ENCODE data around the gene DNHD1. TPM values are rescaled to one million over a fixed set of nuclear protein-coding genes. Genes with fewer than 3 reads are reported as not detected.

DNHD1 gene
- total RNA-seq, 4 donors from 2014 or later: 1.3 to 11.8 (median 7.7) TPM

DNA sequence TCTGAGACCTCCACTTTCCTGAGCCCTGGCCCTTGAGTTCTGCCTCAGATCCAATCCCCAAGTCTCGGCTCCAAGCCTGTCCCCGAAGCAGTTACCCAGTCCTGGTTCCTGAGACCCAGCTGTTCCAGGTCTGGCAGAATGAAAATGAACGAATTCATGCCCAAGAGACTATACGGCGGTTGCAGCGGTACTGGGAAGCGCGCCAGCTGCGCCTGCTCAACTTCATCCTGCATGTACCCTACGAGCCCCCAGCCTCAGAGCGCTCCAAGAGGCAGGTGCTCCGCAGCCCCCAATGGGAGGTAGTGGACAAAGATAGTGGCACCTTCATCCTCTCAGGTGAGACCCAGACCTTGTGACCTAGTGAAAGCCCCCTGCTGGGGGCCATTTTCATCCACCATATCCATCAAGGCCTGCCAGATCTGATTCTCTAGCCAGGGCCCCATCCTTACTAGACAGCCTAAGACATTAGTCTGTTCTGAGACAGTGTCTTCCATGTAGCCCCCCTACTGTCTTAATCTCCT is 42.7 kb downstream of the DNHD1 start:
- DNase-seq: no peak
- 83 to 88% methylated on average over 2 to 6 of the region's 12 CpGs for WGBS, 2 donors
- intact Hi-C loops (cut with DNase I): loop anchor here (10.0 kb wide), 1 partner anchor 135 kb away; no protein-coding TSS in a partner anchor
- no peaks in the 10 kb centered on the region for H3K9me3 ChIP-seq
- H3K4me1 ChIP-seq: no peaks in the 10 kb centered on the region
- no peak overlapping the region for H3K27ac ChIP-seq
- peaks cover 0 to 12% (median 0%) of the 10 kb centered on the region in 3 donors for H3K36me3 ChIP-seq
- H3K4me3 ChIP-seq: no peak overlapping the region
- TF ChIP-seq, protein P1, sequence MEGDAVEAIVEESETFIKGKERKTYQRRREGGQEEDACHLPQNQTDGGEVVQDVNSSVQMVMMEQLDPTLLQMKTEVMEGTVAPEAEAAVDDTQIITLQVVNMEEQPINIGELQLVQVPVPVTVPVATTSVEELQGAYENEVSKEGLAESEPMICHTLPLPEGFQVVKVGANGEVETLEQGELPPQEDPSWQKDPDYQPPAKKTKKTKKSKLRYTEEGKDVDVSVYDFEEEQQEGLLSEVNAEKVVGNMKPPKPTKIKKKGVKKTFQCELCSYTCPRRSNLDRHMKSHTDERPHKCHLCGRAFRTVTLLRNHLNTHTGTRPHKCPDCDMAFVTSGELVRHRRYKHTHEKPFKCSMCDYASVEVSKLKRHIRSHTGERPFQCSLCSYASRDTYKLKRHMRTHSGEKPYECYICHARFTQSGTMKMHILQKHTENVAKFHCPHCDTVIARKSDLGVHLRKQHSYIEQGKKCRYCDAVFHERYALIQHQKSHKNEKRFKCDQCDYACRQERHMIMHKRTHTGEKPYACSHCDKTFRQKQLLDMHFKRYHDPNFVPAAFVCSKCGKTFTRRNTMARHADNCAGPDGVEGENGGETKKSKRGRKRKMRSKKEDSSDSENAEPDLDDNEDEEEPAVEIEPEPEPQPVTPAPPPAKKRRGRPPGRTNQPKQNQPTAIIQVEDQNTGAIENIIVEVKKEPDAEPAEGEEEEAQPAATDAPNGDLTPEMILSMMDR (IDR thresholded peaks at IDR 0.05): no peak
- no peak for TF ChIP-seq POLR2A (IDR thresholded peaks at IDR 0.05)
- H3K27me3 ChIP-seq: no peaks in the 10 kb centered on the region

DNA sequence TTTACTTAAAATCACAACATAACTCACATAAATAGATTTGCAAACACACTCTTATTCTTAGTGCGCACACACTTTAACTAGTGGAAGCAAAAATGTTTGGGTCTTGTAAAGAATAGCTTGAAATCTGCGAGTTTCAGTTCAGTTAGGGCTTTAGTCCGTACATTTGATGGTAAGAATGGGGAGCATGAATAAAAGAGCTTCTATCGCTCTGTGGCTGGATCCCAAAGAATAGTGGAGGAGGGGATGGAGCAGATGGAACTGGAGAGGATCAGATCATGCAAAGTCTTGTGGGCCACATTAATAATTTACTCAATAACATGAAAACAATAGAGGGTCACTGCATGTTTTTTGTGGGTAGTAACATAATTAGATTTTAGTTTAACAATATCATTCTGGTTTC is 44.3 kb downstream of the DNHD1 start:
- H3K27me3 ChIP-seq: no peaks in the 10 kb centered on the region
- H3K9me3 ChIP-seq: no peaks in the 10 kb centered on the region
- peaks cover 0 to 24% (median 0%) of the 10 kb centered on the region in 3 donors for H3K36me3 ChIP-seq
- no peak overlapping the region for H3K4me3 ChIP-seq
- H3K4me1 ChIP-seq: no peaks in the 10 kb centered on the region
- DNase-seq: no peak
- TF ChIP-seq, protein P1 (IDR thresholded peaks at IDR 0.05): no peak
- TF ChIP-seq POLR2A (IDR thresholded peaks at IDR 0.05): no peak
- 67 to 96% methylated on average over 3 to 4 of the region's 4 CpGs for WGBS, 2 donors
- H3K27ac ChIP-seq: no peak overlapping the region
- intact Hi-C loops (cut with DNase I): no loop called here

DNA sequence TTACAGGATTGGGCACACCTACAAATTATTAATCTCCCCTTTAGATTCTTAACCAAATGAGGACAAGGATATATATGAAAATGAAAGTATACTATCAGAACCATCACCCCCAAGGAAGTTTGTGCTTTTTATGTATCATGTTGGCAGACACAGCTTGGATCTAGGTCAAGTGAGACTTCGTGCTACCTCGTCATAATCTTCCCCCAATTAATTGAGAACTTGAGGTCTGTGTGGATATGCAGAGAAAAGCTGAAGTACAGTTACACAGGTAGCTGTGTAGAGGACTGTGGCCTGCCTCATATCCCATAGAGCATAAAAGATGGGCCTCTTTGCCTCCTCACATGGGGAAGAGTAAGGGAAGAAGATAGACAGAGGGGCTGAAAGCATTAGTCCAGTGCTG is 45.6 kb downstream of the DNHD1 start:
- TF ChIP-seq, protein P1 (IDR thresholded peaks at IDR 0.05): no peak
- TF ChIP-seq POLR2A (IDR thresholded peaks at IDR 0.05): no peak
- Histone ChIP-seq H3K9me3 (no peaks in the 10 kb centered on the region), H3K27me3 (no peaks in the 10 kb centered on the region), H3K4me3 (no peak overlapping the region), H3K36me3 (peaks cover 0 to 38% (median 0%) of the 10 kb centered on the region in 3 donors), H3K27ac (no peak overlapping the region), H3K4me1 (no peaks in the 10 kb centered on the region)
- no peak for DNase-seq
- 37 to 57% methylated on average over 2 of the region's 2 CpGs for whole genome bisulfite sequencing, 2 donors
- intact Hi-C loops (cut with DNase I): no loop called here

DNA sequence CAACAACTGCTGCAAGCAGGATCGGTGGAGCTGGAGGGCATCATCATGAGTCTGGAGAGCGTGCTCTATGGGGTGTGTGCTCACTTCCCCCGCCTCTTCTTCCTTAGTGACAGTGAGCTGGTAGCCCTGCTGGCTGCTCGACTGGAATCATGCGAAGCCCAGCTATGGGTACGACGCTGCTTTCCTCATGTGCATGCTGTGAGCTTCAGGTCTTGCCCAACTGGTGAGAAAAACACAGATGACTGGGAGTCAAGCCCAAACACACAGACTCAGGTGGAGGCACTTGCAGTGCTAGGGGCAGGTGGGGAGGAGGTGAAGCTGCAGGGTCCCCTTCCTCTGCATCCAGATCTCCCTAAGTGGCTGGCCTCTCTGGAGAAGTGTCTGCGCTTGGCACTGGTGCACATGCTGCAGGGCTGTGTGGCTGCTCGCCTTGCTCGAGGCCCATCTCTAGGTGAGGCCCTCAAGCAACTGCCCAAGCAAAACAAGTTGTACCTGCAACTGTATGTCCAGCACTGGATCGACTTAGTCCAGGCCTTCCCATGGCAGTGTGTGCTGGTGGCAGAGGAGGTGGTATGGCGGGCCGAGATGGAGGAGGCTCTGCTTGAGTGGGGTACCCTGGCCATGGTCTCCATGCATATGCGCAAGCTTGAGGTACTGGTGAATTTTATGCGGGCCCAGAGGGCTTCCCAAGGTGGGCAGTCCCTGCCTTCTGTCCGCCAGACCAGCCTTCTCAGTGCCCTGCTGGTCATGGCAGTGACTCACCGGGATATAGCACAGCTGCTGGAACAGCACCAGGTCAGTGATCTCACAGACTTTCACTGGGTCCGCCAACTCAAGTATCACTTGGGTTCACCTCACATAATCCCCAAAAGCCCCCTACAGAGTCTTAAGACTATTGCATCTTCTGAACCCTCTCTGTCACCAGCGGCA is 48.1 kb downstream of the DNHD1 start:
- H3K27ac ChIP-seq: no peak overlapping the region
- no peaks in the 10 kb centered on the region for H3K27me3 ChIP-seq
- no peaks in the 10 kb centered on the region for H3K4me1 ChIP-seq
- WGBS, 2 donors: 89 to 100% methylated on average over 6 to 11 of the region's 19 CpGs
- H3K9me3 ChIP-seq: no peaks in the 10 kb centered on the region
- H3K4me3 ChIP-seq: no peak overlapping the region
- intact Hi-C loops (cut with DNase I): no loop called here
- no peak for DNase-seq
- peaks cover 0 to 41% (median 0%) of the 10 kb centered on the region in 3 donors for H3K36me3 ChIP-seq
- TF ChIP-seq, protein P1 (IDR thresholded peaks at IDR 0.05): no peak
- TF ChIP-seq POLR2A (IDR thresholded peaks at IDR 0.05): no peak
